ENCODE measurements around the gene ADAD1. TPM values are rescaled to one million over a fixed set of nuclear protein-coding genes. Genes with fewer than 3 reads are reported as not detected.
"Not testable (repeated sequence)": the region's sequence is repeated elsewhere in the genome, so short reads cannot be mapped to it uniquely, and the experiment has no call there.

The ADAD1 gene
- total RNA-seq, 1 experiment from 2014 or later: not detected

- Mint-ChIP-seq H3K27ac (ENCODE audit: low read depth, unreplicated experiment) (no peak overlapping the region), H3K9me3 (ENCODE audit: unreplicated experiment) (peaks cover 1% of the 10 kb centered on the region), H3K27me3 (ENCODE audit: insufficient read depth, unreplicated experiment) (no peaks in the 10 kb centered on the region), H3K36me3 (ENCODE audit: insufficient read depth, unreplicated experiment) (peaks cover 23% of the 10 kb centered on the region), H3K4me1 (ENCODE audit: insufficient read depth, unreplicated experiment) (no peaks in the 10 kb centered on the region), H3K4me3 (ENCODE audit: unreplicated experiment) (no peak overlapping the region)
- TF ChIP-seq CTCF (IDR thresholded peaks at IDR 0.05; ENCODE audit: unreplicated experiment): no peak
- POLR2A ChIA-PET: no interaction called here
- BruUV-seq (replicated peaks): no TSS peak
- intact Hi-C loops (cut with micrococcal nuclease): no loop called here
- DNase-seq (ENCODE audit: unreplicated experiment): no peak
- CTCF ChIA-PET: no interaction called here
Observed at GRCh38 chr4:122360754-122361153, 18.1 kb upstream of the ADAD1 start.

GRCh38 chr4:122364700-122365404 is 14.0 kb upstream of the ADAD1 start:
- Mint-ChIP-seq H3K4me1 (ENCODE audit: insufficient read depth, unreplicated experiment) (no peaks in the 10 kb centered on the region), H3K36me3 (ENCODE audit: insufficient read depth, unreplicated experiment) (peaks cover 12% of the 10 kb centered on the region), H3K27me3 (ENCODE audit: insufficient read depth, unreplicated experiment) (no peaks in the 10 kb centered on the region), H3K9me3 (ENCODE audit: unreplicated experiment) (peaks cover 32% of the 10 kb centered on the region), H3K27ac (ENCODE audit: low read depth, unreplicated experiment) (no peak overlapping the region), H3K4me3 (ENCODE audit: unreplicated experiment) (no peak overlapping the region)
- ChIA-PET CTCF (interaction anchor here (0.7 to 1.7 kb wide), 4 partner anchors 38 to 464 kb away, joined by 3 to 7 read pairs (median 4); no protein-coding TSS in a partner anchor), POLR2A (interaction anchor here (0.7 kb wide), 1 partner anchor 15 kb away, joined by 3 read pairs; no protein-coding TSS in a partner anchor)
- TF ChIP-seq CTCF (IDR thresholded peaks at IDR 0.05; ENCODE audit: unreplicated experiment): no peak
- DNase-seq (ENCODE audit: unreplicated experiment): no peak
- intact Hi-C loops (cut with micrococcal nuclease): no loop called here
- no TSS peak for BruUV-seq (replicated peaks)

GRCh38 chr4:122368786-122369185 is 10.0 kb upstream of the ADAD1 start:
- H3K36me3 Mint-ChIP-seq (ENCODE audit: insufficient read depth, unreplicated experiment); H3K4me1 Mint-ChIP-seq (ENCODE audit: insufficient read depth, unreplicated experiment); BruUV-seq (replicated peaks); H3K27ac Mint-ChIP-seq (ENCODE audit: low read depth, unreplicated experiment); H3K4me3 Mint-ChIP-seq (ENCODE audit: unreplicated experiment); CTCF ChIA-PET; POLR2A ChIA-PET; H3K27me3 Mint-ChIP-seq (ENCODE audit: insufficient read depth, unreplicated experiment); intact Hi-C loops (cut with micrococcal nuclease); DNase-seq (ENCODE audit: unreplicated experiment): not testable (repeated sequence)
- peaks cover 37% of the 10 kb centered on the region for H3K9me3 Mint-ChIP-seq (ENCODE audit: unreplicated experiment)

- no TSS peak for BruUV-seq (replicated peaks)
- Mint-ChIP-seq H3K4me1 (ENCODE audit: insufficient read depth, unreplicated experiment) (no peaks in the 10 kb centered on the region), H3K4me3 (ENCODE audit: unreplicated experiment) (no peak overlapping the region), H3K27ac (ENCODE audit: low read depth, unreplicated experiment) (no peak overlapping the region), H3K9me3 (ENCODE audit: unreplicated experiment) (no peaks in the 10 kb centered on the region), H3K27me3 (ENCODE audit: insufficient read depth, unreplicated experiment) (no peaks in the 10 kb centered on the region), H3K36me3 (ENCODE audit: insufficient read depth, unreplicated experiment) (no peaks in the 10 kb centered on the region)
- POLR2A ChIA-PET: no interaction called here
- TF ChIP-seq CTCF (IDR thresholded peaks at IDR 0.05; ENCODE audit: unreplicated experiment): no peak
- no peak for DNase-seq (ENCODE audit: unreplicated experiment)
- intact Hi-C loops (cut with micrococcal nuclease): no loop called here
- CTCF ChIA-PET: no interaction called here
Observed at GRCh38 chr4:122377352-122377751, 1.5 kb upstream of the ADAD1 start.
